ENCODE data around the gene TEKT3. TPM values are rescaled to one million over a fixed set of nuclear protein-coding genes. Genes with fewer than 3 reads are reported as not detected.

The TEKT3 gene
- total RNA-seq, 1 experiment from 2014 or later, result not detected

GRCh38 chr17:15350777-15351477 lies 9.5 kb upstream of the TEKT3 start:
- no peaks in the 10 kb centered on the region for H4K20me1 ChIP-seq (ENCODE audit: insufficient read depth)
- no peaks in the 10 kb centered on the region for H3K79me2 ChIP-seq (ENCODE audit: low read depth)
- H3K27me3 ChIP-seq (ENCODE audit: insufficient read depth, low read depth), result peaks cover 19% of the 10 kb centered on the region
- TF ChIP-seq CTCF (conservative IDR thresholded peaks at IDR 0.05) (no peak), EZH2 (IDR thresholded peaks at IDR 0.05; ENCODE audit: low read depth) (no peak)
- no peaks in the 10 kb centered on the region for H3K9me3 ChIP-seq (ENCODE audit: insufficient read depth, low read depth)
- no peak overlapping the region for H2AFZ ChIP-seq
- H3F3A ChIP-seq (ENCODE audit: insufficient read depth, low read depth), result no peaks in the 10 kb centered on the region
- no peaks in the 10 kb centered on the region for H3K36me3 ChIP-seq (ENCODE audit: low read depth)
- H3K4me1 ChIP-seq (replicated peaks; ENCODE audit: insufficient read depth), result no peaks in the 10 kb centered on the region
- no TSS peak for BruUV-seq (replicated peaks)
- no peaks in the 10 kb centered on the region for H3K9me2 ChIP-seq (ENCODE audit: insufficient read depth)
- H3K4me3 ChIP-seq, result no peak overlapping the region
- ChIA-PET CTCF (no interaction called here), POLR2A (ENCODE audit: unreplicated experiment) (interaction anchor here (0.7 kb wide), 1 partner anchor 13 kb away, joined by 6 read pairs; no protein-coding TSS in a partner anchor)
- no peak overlapping the region for H3K27ac ChIP-seq
- no peak for DNase-seq
- H3K4me2 ChIP-seq, result no peak overlapping the region
- intact Hi-C loops (cut with micrococcal nuclease; ENCODE audit: unreplicated experiment), result no loop called here

GRCh38 chr17:15349119-15349518 lies 7.7 kb upstream of the TEKT3 start:
- intact Hi-C loops (cut with micrococcal nuclease; ENCODE audit: unreplicated experiment), result no loop called here
- no peaks in the 10 kb centered on the region for H3K9me2 ChIP-seq (ENCODE audit: insufficient read depth)
- POLR2A ChIA-PET (ENCODE audit: unreplicated experiment), result no interaction called here

GRCh38 chr17:15348021-15348420 lies 6.6 kb upstream of the TEKT3 start:
- Histone ChIP-seq H2AFZ (no peak overlapping the region), H3K79me2 (ENCODE audit: low read depth) (no peaks in the 10 kb centered on the region), H3K4me3 (no peak overlapping the region), H3K4me2 (no peak overlapping the region), H3K9me3 (ENCODE audit: insufficient read depth, low read depth) (no peaks in the 10 kb centered on the region), H3K36me3 (ENCODE audit: low read depth) (no peaks in the 10 kb centered on the region), H4K20me1 (ENCODE audit: insufficient read depth) (no peaks in the 10 kb centered on the region), H3F3A (ENCODE audit: insufficient read depth, low read depth) (no peaks in the 10 kb centered on the region), H3K4me1 (replicated peaks; ENCODE audit: insufficient read depth) (no peaks in the 10 kb centered on the region), H3K27me3 (ENCODE audit: insufficient read depth, low read depth) (peaks cover 41% of the 10 kb centered on the region), H3K9me2 (ENCODE audit: insufficient read depth) (no peaks in the 10 kb centered on the region), H3K27ac (no peak overlapping the region)
- ChIA-PET POLR2A (ENCODE audit: unreplicated experiment) (no interaction called here), CTCF (no interaction called here)
- no peak for TF ChIP-seq EZH2 (IDR thresholded peaks at IDR 0.05; ENCODE audit: low read depth)
- no peak for TF ChIP-seq CTCF (conservative IDR thresholded peaks at IDR 0.05)
- intact Hi-C loops (cut with micrococcal nuclease; ENCODE audit: unreplicated experiment), result no loop called here
- BruUV-seq (replicated peaks), result no TSS peak
- DNase-seq, result no peak

More at GRCh38 chr17:15349119-15349518, 7.7 kb upstream of the TEKT3 start:
- Histone ChIP-seq H3K27ac (no peak overlapping the region), H2AFZ (no peak overlapping the region), H3K79me2 (ENCODE audit: low read depth) (no peaks in the 10 kb centered on the region), H3K9me3 (ENCODE audit: insufficient read depth, low read depth) (no peaks in the 10 kb centered on the region), H3K4me1 (replicated peaks; ENCODE audit: insufficient read depth) (no peaks in the 10 kb centered on the region), H3F3A (ENCODE audit: insufficient read depth, low read depth) (no peaks in the 10 kb centered on the region), H3K36me3 (ENCODE audit: low read depth) (no peaks in the 10 kb centered on the region), H4K20me1 (ENCODE audit: insufficient read depth) (no peaks in the 10 kb centered on the region), H3K4me2 (no peak overlapping the region), H3K27me3 (ENCODE audit: insufficient read depth, low read depth) (peaks cover 31% of the 10 kb centered on the region), H3K4me3 (no peak overlapping the region)
- BruUV-seq (replicated peaks), result no TSS peak
- CTCF ChIA-PET, result no interaction called here
- no peak for DNase-seq
- TF ChIP-seq EZH2 (IDR thresholded peaks at IDR 0.05; ENCODE audit: low read depth), result no peak
- TF ChIP-seq CTCF (conservative IDR thresholded peaks at IDR 0.05), result no peak
